Astrocyte (in vitro differentiated cells and primary cell): Measurements from ENCODE around the gene EN1. TPM values are rescaled to one million over a fixed set of nuclear protein-coding genes. Genes with fewer than 3 reads are reported as not detected.

Source experiments
- DNase-seq: peaks from one replicate; pipeline ENCODE4 v3.0.0-alpha.2; 2010; ENCODE audit warnings: low read depth
- FAIRE-seq: peaks from 2 replicates; lab custom pipeline; 2011; peaks lifted over from hg19 to GRCh38; lab: Jason Lieb, UNC
- H2AFZ ChIP-seq: 2 replicates; pipeline ENCODE4 v1.6.0; 2012; ENCODE audit warnings: low read depth, low read length, inconsistent platforms
- H3K27ac ChIP-seq: 2 replicates; pipeline ENCODE4 v1.5.1; 2011; ENCODE audit warnings: low read depth, low read length, inconsistent platforms
- H3K27me3 ChIP-seq: 2 replicates; pipeline ENCODE4 v1.6.0; 2011; ENCODE audit warnings: low read length, inconsistent platforms; ENCODE audit not compliant: insufficient read depth
- H3K36me3 ChIP-seq: 2 replicates; pipeline ENCODE4 v1.5.1; 2011; ENCODE audit warnings: low read length, inconsistent platforms; ENCODE audit not compliant: insufficient read depth
- H3K4me1 ChIP-seq: 2 replicates; pipeline ENCODE4 v1.5.1; 2011; ENCODE audit warnings: low read length, inconsistent platforms; ENCODE audit not compliant: insufficient read depth
- H3K4me2 ChIP-seq: 2 replicates; pipeline ENCODE4 v1.6.0; 2012; ENCODE audit warnings: low read length, inconsistent platforms
- H3K4me3 ChIP-seq: 2 replicates; pipeline ENCODE4 v1.5.1; 2011; ENCODE audit warnings: low read depth, mild to moderate bottlenecking, low read length, inconsistent platforms; ENCODE audit not compliant: insufficient read depth
- H3K79me2 ChIP-seq: 2 replicates; pipeline ENCODE4 v1.6.0; 2012; ENCODE audit warnings: mild to moderate bottlenecking, low read length, inconsistent platforms; ENCODE audit not compliant: insufficient read depth
- H3K9ac ChIP-seq: 2 replicates; pipeline ENCODE4 v1.6.0; 2012; ENCODE audit warnings: mild to moderate bottlenecking, low read length, inconsistent platforms
- H3K9me3 ChIP-seq: 2 replicates; pipeline ENCODE4 v1.5.1; 2012; ENCODE audit warnings: low read depth, mild to moderate bottlenecking, low read length, inconsistent platforms; ENCODE audit not compliant: insufficient read depth
- H4K20me1 ChIP-seq: 2 replicates; pipeline ENCODE4 v1.6.0; 2012; ENCODE audit warnings: low read length, inconsistent platforms; ENCODE audit not compliant: insufficient read depth
- H3K27ac Mint-ChIP-seq: one replicate; pipeline ENCODE4 v1.8.0; 2021; ENCODE audit warnings: mild to moderate bottlenecking, mixed read lengths; ENCODE audit not compliant: unreplicated experiment
- H3K27me3 Mint-ChIP-seq: one replicate; pipeline ENCODE4 v1.8.0; 2021; ENCODE audit warnings: low read depth, mixed read lengths; ENCODE audit not compliant: unreplicated experiment
- H3K36me3 Mint-ChIP-seq: one replicate; pipeline ENCODE4 v1.8.0; 2021; ENCODE audit warnings: low read depth, mixed read lengths; ENCODE audit not compliant: unreplicated experiment
- H3K4me1 Mint-ChIP-seq: one replicate; pipeline ENCODE4 v1.8.0; 2021; ENCODE audit warnings: low read depth, mixed read lengths; ENCODE audit not compliant: unreplicated experiment
- H3K4me3 Mint-ChIP-seq: one replicate; pipeline ENCODE4 v1.8.0; 2021; ENCODE audit warnings: mild to moderate bottlenecking, moderate library complexity, mixed read lengths; ENCODE audit not compliant: unreplicated experiment
- H3K9me3 Mint-ChIP-seq: one replicate; pipeline ENCODE4 v1.8.0; 2021; ENCODE audit warnings: mild to moderate bottlenecking, mixed read lengths; ENCODE audit not compliant: unreplicated experiment
- EZH2 ChIP-seq: IDR thresholded peaks from 2 replicates; pipeline ENCODE4 v1.6.1; 2012; ENCODE audit warnings: mild to moderate bottlenecking, low read length, inconsistent platforms; ENCODE audit not compliant: insufficient read depth
- total RNA-seq: library from RNA; stranded (reverse); gene quantifications from 2 replicates; pipeline ENCODE4 v1.2.1, GENCODE V29; 2021
- TF ChIP-seq, protein P1 (sequence below): IDR thresholded peaks from 2 replicates; pipeline ENCODE4 v1.5.1; 2011; ENCODE audit warnings: low read depth, mild to moderate bottlenecking, inconsistent platforms, low read length, moderate library complexity; ENCODE audit not compliant: insufficient read depth

Gene EN1
- total RNA-seq, 1 donor from 2014 or later: 0.09 TPM

DNA sequence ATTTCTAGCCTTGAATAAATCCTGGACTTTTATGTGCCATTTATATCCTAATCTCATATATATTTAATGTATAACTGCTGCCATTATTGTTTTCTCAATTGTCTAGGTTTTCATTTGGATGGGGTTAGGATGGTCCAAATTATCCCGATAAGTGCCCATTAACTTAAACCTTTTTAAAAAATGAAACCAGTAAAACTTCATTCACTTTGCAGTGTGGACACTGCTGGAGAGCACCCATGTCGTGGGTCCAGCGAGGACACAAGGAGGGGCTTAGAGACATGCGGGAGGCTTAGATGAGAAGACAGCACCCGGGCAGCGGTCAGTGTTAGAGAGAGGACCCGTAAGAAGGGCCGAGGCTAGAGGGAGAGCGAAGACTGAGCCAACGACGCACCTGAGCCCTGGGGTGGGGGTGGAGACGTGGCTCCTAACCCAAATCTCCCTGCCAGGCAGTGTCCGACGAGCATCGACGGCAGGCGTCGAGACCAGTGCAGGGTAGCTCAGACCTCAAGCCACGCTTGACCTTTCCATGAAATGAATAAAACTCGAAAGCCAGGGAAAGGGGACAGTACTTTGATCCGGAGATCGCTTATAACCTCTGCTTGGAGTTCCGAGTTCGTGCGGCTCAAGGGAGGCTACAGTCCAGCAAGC lies 9.0 kb upstream of the EN1 start:
- Mint-ChIP-seq H3K27ac (no peak overlapping the region), H3K36me3 (no peaks in the 10 kb centered on the region), H3K9me3 (peaks cover 20% of the 10 kb centered on the region), H3K4me3 (no peak overlapping the region), H3K4me1 (no peaks in the 10 kb centered on the region), H3K27me3 (peaks cover 72% of the 10 kb centered on the region)
- peaks cover 6% of the 10 kb centered on the region for H3K9me3 ChIP-seq
- no peak overlapping the region for H3K9ac ChIP-seq
- peaks cover 11% of the 10 kb centered on the region for H3K4me1 ChIP-seq
- FAIRE-seq: no peak
- peak overlapping the region; percentile 39 for H3K4me2 ChIP-seq
- H3K4me3 ChIP-seq: peak overlapping the region; percentile 46
- H3K27me3 ChIP-seq: peaks cover 90% of the 10 kb centered on the region
- peaks cover 5% of the 10 kb centered on the region for H4K20me1 ChIP-seq
- TF ChIP-seq EZH2: no peak
- TF ChIP-seq, protein P1, sequence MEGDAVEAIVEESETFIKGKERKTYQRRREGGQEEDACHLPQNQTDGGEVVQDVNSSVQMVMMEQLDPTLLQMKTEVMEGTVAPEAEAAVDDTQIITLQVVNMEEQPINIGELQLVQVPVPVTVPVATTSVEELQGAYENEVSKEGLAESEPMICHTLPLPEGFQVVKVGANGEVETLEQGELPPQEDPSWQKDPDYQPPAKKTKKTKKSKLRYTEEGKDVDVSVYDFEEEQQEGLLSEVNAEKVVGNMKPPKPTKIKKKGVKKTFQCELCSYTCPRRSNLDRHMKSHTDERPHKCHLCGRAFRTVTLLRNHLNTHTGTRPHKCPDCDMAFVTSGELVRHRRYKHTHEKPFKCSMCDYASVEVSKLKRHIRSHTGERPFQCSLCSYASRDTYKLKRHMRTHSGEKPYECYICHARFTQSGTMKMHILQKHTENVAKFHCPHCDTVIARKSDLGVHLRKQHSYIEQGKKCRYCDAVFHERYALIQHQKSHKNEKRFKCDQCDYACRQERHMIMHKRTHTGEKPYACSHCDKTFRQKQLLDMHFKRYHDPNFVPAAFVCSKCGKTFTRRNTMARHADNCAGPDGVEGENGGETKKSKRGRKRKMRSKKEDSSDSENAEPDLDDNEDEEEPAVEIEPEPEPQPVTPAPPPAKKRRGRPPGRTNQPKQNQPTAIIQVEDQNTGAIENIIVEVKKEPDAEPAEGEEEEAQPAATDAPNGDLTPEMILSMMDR: no peak
- H2AFZ ChIP-seq: peak overlapping the region; percentile 26
- DNase-seq: no peak
- H3K36me3 ChIP-seq: no peaks in the 10 kb centered on the region
- no peaks in the 10 kb centered on the region for H3K79me2 ChIP-seq
- H3K27ac ChIP-seq: no peak overlapping the region

DNA sequence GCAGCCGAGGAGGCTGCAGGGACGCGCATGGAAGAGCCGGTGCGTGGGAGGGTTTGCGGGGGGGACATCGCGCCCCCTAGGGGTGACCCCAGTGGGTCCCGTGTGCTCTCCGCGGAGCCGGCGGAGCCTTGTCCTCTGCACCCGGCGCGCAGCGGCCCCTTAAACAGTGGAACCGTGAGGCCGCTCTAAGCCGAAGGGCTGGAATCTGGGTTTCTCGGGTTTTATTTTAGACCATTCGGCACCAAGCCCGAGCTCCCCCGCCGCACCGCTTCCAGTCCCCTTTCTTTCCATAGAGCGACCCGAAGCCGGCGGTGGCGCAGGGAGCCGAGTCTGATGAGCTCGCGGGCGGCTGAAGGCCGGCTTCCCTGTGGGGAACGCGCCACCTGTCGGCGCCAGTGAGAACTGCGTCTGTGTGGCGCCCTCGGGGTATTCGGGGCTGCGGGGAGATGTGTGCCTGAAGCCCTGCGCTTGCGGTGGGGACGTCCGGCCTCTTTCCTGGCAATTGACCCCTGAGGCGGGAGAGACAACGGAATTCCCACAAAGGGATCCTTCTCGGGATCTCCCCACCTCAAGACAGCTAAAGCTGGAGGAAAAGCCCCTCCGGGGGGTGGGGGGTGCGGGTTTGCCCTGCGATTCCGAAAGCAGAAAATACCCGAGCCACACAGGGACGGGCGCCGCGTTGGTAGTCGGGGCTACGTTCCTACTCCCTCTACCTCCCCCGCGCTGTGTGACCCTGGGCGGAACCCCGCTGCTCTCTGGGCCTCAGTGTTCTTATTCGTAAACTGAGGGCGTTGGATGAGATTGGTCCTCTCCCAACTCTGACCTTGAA lies 8.2 kb upstream of the EN1 start:
- Histone ChIP-seq H3K4me2 (peak overlapping the region; percentile 80), H3K4me3 (peak overlapping the region; percentile 46), H3K36me3 (no peaks in the 10 kb centered on the region), H3K4me1 (peaks cover 11% of the 10 kb centered on the region), H3K9ac (no peak overlapping the region), H4K20me1 (peaks cover 5% of the 10 kb centered on the region), H3K79me2 (no peaks in the 10 kb centered on the region), H2AFZ (no peak overlapping the region), H3K27me3 (peaks cover 93% of the 10 kb centered on the region), H3K27ac (no peak overlapping the region), H3K9me3 (peaks cover 6% of the 10 kb centered on the region)
- TF ChIP-seq, protein P1: peak; percentile 54
- TF ChIP-seq EZH2: peak; percentile 7
- Mint-ChIP-seq H3K27ac (no peak overlapping the region), H3K4me1 (no peaks in the 10 kb centered on the region), H3K9me3 (peaks cover 23% of the 10 kb centered on the region), H3K27me3 (peaks cover 72% of the 10 kb centered on the region), H3K4me3 (no peak overlapping the region), H3K36me3 (no peaks in the 10 kb centered on the region)
- FAIRE-seq: no peak
- DNase-seq: no peak
